Dedifferentiated amniotic fluid mesenchymal stem cell (primary cell): ENCODE data around the gene GSTM1.
A peak's percentile ranks its signal among the peaks of the same experiment; 100 is the strongest.

Source experiments
- DNase-seq: peaks from one replicate; pipeline ENCODE4 v3.0.0-alpha.2; 2016; ENCODE audit errors: extremely low spot score

GSTM1 gene

DNA sequence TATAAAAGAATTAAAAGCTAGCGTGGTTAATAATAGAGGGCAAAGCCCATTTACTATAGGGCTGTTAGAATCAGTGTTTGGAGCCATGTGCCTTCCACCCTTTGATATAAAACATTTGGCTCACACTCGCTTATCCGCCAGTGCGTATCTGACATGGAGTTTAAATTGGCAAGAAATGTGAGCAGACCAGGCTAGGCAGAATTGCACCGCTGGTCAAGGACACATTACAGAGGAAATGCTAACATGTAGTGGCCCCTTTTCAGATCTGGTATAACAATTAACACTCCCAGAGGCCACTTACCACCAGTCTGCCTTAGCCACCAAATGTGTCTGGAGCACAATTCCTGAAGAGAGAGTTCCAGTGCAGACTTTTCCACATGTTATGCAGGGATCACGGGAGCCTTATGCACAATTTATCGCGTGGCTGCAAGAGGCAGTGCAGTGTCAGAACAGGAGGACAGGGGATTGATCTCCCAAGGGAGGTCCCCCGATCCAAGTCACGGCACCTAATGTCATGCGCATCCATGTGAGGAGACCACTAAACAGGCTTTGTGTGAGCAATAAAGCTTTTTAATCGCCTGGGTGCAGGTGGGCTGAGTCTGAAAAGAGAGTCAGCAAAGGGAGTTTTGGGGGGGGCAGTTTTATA, 39.2 kb downstream of the GSTM1 start:
- DNase-seq: no peak

- DNase-seq: no peak
These were observed 41.3 kb downstream of the GSTM1 start for GRCh38 chr1:109728870-109729269.

DNA sequence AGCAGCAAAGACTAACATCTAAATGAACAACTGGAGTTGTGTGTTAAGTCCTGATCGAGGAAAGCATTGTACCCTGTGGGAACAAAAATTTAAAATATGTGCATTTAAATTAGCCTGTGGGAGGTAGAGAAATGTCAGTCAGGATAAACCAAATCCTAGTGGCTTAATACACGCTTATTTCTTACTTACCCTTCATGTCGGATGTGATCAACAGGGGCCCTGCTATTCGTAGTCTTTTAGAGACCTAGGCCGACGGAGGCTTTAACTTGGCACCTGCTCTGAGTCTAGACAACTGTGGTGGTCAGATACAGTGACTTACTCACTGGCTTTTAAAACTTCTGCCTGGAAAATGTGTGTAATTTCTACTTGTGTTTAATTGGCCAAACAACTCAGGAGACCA, 43.0 kb downstream of the GSTM1 start:
- no peak for DNase-seq

GRCh38 chr1:109732390-109732881, 44.8 kb downstream of the GSTM1 start:
- DNase-seq: no peak

- DNase-seq: no peak
These were observed 45.7 kb downstream of the GSTM1 start for GRCh38 chr1:109733236-109733870.

DNA sequence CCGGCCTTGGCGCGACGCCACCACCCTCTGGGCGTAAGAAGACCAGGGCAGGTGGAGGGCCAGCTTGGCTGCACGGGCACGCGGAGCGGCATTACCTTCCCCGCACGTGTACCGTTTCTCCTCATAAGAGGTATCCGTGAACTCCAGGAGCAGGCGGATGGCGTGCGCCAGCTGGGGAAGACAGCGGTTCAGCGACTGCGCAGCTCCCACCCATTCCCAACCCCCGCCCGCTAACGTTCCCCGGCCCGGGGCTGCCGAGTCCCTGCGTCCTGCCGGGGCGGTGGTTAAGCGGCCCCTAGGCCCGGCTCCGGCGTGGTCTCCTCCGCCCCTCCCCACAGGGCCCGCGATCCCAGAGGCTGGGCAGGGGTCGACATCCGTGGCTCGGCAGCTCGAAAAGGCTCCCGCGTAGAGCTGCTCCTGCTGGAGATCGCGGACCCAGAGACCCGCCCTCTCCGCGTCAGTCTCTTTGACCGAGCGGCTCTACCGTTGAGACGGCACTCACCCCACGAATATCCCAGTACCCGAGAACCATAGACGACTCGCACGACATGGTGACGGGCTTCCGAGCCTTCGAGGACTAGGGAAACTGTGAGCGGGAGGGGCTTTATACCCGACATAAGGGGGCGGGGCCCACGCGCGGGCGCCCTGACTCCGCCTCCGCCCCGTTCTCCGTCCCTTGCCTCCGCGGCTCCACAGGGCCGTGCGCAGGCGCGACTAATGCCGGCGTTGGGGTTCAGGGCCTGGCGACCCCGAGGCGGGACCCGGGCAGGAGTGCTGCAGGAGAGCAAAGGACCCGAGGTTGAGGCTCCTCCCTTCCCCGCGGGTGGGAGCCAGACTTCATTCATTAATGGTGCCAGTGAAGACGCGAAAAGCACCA, 52.4 kb downstream of the GSTM1 start:
- DNase-seq: peak; percentile 58

DNA sequence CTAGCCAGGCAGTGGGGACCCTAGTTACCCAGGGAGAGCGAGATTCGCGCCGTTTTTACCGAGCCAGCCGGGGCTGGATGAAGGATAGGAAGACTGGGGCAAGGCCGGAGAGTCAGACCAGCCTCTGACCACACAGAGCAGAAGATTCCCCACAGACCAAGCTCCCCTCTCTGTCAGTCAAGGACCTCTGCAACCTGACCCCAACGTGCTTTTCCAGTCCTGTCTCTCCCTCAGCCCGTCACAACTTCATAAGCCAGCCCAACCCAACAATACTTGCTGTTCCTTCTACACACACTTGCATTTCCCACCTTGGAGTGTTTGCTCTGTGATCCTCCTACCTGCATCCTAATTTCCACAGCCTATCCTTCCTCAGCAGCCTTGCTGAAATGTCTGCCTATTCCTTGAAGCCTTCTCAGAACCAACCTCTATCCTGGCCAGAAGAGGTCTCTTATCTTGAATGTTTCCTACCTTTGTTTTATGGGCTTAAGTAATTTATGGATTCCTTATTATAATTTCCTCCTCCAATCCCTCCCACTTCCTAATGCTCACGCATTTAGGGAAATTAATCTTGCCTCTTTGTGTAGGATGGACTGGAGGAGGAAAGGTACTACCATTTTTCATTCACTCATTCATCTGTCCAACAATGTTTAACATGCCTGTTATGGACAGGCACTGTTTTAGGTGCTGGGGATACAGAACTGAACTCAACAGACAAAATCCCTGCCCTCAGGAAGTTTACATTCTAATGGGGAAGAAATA, 53.2 kb downstream of the GSTM1 start, which contains the start of gene GSTM3:
Gene GSTM3, minus strand, starts transcription at position 424 of the 759 bp plus-strand sequence. CDS start 751 bp downstream, outside the sequence.
- DNase-seq: no peak
